Caco-2 (cell line): ENCODE data around the gene ACTN4. TPM values are rescaled to one million over a fixed set of nuclear protein-coding genes. Genes with fewer than 3 reads are reported as not detected.

Experiments
- BruUV-seq: library from RNA; stranded (reverse); fragments of 400-500 nt; replicated peaks from 2 replicates; lab custom pipeline; 2021; lab: Mats Ljungman, UMichigan
- CTCF ChIA-PET: fragments of 300-600 bp; sonication (Branson Sonifier 250); formaldehyde crosslinking; loops from one replicate; lab custom pipeline; 2022; ENCODE audit warnings: antibody characterized with exemption; lab: Charles Lee
- POLR2A ChIA-PET: fragments of 300-600 bp; sonication (Branson Sonifier 250); formaldehyde crosslinking; loops from one replicate; lab custom pipeline; 2022; ENCODE audit warnings: antibody characterized with exemption; lab: Charles Lee
- DNase-seq, 2 experiments: peaks; one replicate each; pipeline versions ENCODE4 v3.0.0 to v3.0.0-alpha.2; 2020 to 2022
- H3K27me3 ChIP-seq: replicated peaks from 2 replicates; pipeline ENCODE4 v1.6.0; 2011; ENCODE audit warnings: low read length; ENCODE audit not compliant: control insufficient read depth, insufficient read depth
- H3K36me3 ChIP-seq: 2 replicates; pipeline ENCODE4 v1.5.1; 2011; ENCODE audit warnings: low read length; ENCODE audit not compliant: control insufficient read depth, insufficient read depth
- H3K4me1 ChIP-seq: fragments of 250-450 bp; sonication (Bioruptor Pico); 2 replicates; pipeline ENCODE4 v1.5.1; 2020; ENCODE audit warnings: mild to moderate bottlenecking
- H3K4me3 ChIP-seq: 2 replicates; pipeline ENCODE4 v1.5.1; 2011; ENCODE audit warnings: low read depth, mild to moderate bottlenecking, control low read depth, low read length
- H3K9me3 ChIP-seq: fragments of 250-450 bp; sonication (Bioruptor Pico); 2 replicates; pipeline ENCODE4 v1.5.1; 2020; ENCODE audit warnings: mild to moderate bottlenecking, moderate library complexity
- H3K27ac Mint-ChIP-seq: one replicate; pipeline ENCODE4 v1.8.0; 2022; ENCODE audit warnings: mixed read lengths; ENCODE audit not compliant: unreplicated experiment
- H3K27me3 Mint-ChIP-seq: one replicate; pipeline ENCODE4 v1.8.0; 2022; ENCODE audit warnings: mixed read lengths; ENCODE audit not compliant: insufficient read depth, unreplicated experiment
- H3K36me3 Mint-ChIP-seq: one replicate; pipeline ENCODE4 v1.8.0; 2022; ENCODE audit warnings: mild to moderate bottlenecking, mixed read lengths; ENCODE audit not compliant: insufficient read depth, unreplicated experiment
- H3K4me1 Mint-ChIP-seq: one replicate; pipeline ENCODE4 v1.8.0; 2022; ENCODE audit warnings: low read depth, mixed read lengths; ENCODE audit not compliant: unreplicated experiment
- H3K4me3 Mint-ChIP-seq: one replicate; pipeline ENCODE4 v1.8.0; 2022; ENCODE audit warnings: mild to moderate bottlenecking, moderate library complexity, mixed read lengths; ENCODE audit not compliant: unreplicated experiment
- H3K9me3 Mint-ChIP-seq: one replicate; pipeline ENCODE4 v1.8.0; 2022; ENCODE audit warnings: mixed read lengths; ENCODE audit not compliant: unreplicated experiment
- CTCF ChIP-seq, 2 experiments: fragments of 200-600 bp in 1 of 2; IDR thresholded peaks; 1 replicate in 1 of 2; 2 replicates in 1 of 2; pipeline versions ENCODE4 v1.5.1 to v1.8.0; 2011 to 2022; ENCODE audit warnings: antibody characterized with exemption in 1 of 2, control low read depth in 1 of 2, inconsistent platforms in 1 of 2, low read depth in 1 of 2, low read length in 1 of 2, mild to moderate bottlenecking in 1 of 2, moderate library complexity in 1 of 2; ENCODE audit not compliant: insufficient read depth in 1 of 2, severe bottlenecking in 1 of 2, unreplicated experiment in 1 of 2
- intact Hi-C: fragments of 100-400 bp; cut with micrococcal nuclease; formaldehyde crosslinking; loops from one replicate; pipeline ENCODE4 v1.10.0; 2022; ENCODE audit not compliant: unreplicated experiment
- total RNA-seq: library from RNA; stranded (reverse); gene quantifications from 2 replicates; pipeline ENCODE4 v1.2.3, GENCODE V29; 2022

The ACTN4 gene
- total RNA-seq, 1 experiment from 2014 or later = 605 TPM

GRCh38 chr19:38735257-38735686 is 87.8 kb downstream of the ACTN4 start:
- POLR2A ChIA-PET = interaction anchor here (0.8 kb wide), 1 partner anchor 84 kb away, joined by 4 read pairs; no protein-coding TSS in a partner anchor

GRCh38 chr19:38736036-38736412 is 88.6 kb downstream of the ACTN4 start:
- Mint-ChIP-seq H3K27ac (no peak overlapping the region), H3K4me1 (peaks cover 23% of the 10 kb centered on the region), H3K27me3 (no peaks in the 10 kb centered on the region), H3K9me3 (no peaks in the 10 kb centered on the region), H3K36me3 (peaks cover 66% of the 10 kb centered on the region), H3K4me3 (peak overlapping the region; percentile 72)
- peaks cover 24% of the 10 kb centered on the region for H3K4me1 ChIP-seq
- DNase-seq = peak; percentile 71 to 79
- POLR2A ChIA-PET = interaction anchor here (1.5 to 2.5 kb wide), 2 partner anchors 86 to 96 kb away, joined by 6 to 9 read pairs; partner anchors contain the start of gene ECH1
- no peaks in the 10 kb centered on the region for H3K9me3 ChIP-seq
- H3K27me3 ChIP-seq = no peaks in the 10 kb centered on the region
- TSS peak; percentile 69 for BruUV-seq
- intact Hi-C loops = loop anchor here (2.0 to 10.0 kb wide), 3 partner anchors 101 to 191 kb away; no protein-coding TSS in a partner anchor
- no peak for TF ChIP-seq CTCF (IDR thresholded peaks at IDR 0.05; ENCODE audit: insufficient read depth in 1 of 2, low read depth in 1 of 2, low read length in 1 of 2, severe bottlenecking in 1 of 2, unreplicated experiment in 1 of 2)
- CTCF ChIA-PET = no interaction called here
- peaks cover 2% of the 10 kb centered on the region; the same call in 1 of the 2 replicates for H3K36me3 ChIP-seq
- H3K4me3 ChIP-seq = peak overlapping the region; percentile 54

More at GRCh38 chr19:38735257-38735686, 87.8 kb downstream of the ACTN4 start:
- Mint-ChIP-seq H3K4me3 (peak overlapping the region; percentile 74), H3K27ac (peak overlapping the region; percentile 88), H3K9me3 (no peaks in the 10 kb centered on the region), H3K27me3 (no peaks in the 10 kb centered on the region), H3K36me3 (peaks cover 73% of the 10 kb centered on the region), H3K4me1 (peaks cover 23% of the 10 kb centered on the region)
- Histone ChIP-seq H3K27me3 (no peaks in the 10 kb centered on the region), H3K36me3 (peaks cover 5% of the 10 kb centered on the region), H3K4me3 (no peak overlapping the region), H3K9me3 (no peaks in the 10 kb centered on the region), H3K4me1 (peaks cover 24% of the 10 kb centered on the region)
- BruUV-seq = no TSS peak
- intact Hi-C loops = loop anchor here (5.0 to 10.0 kb wide), 2 partner anchors 102 to 190 kb away; no protein-coding TSS in a partner anchor
- DNase-seq = peak in 1 of 2 experiments; percentile 59
- no peak for TF ChIP-seq CTCF (IDR thresholded peaks at IDR 0.05; ENCODE audit: insufficient read depth in 1 of 2, low read depth in 1 of 2, low read length in 1 of 2, severe bottlenecking in 1 of 2, unreplicated experiment in 1 of 2)
- CTCF ChIA-PET = no interaction called here

- peaks cover 2% of the 10 kb centered on the region; the same call in 1 of the 2 replicates for H3K36me3 ChIP-seq
- CTCF ChIA-PET = interaction anchor here (0.6 to 1.2 kb wide), 3 partner anchors 11 to 332 kb away, joined by 3 to 6 read pairs (median 4); no protein-coding TSS in a partner anchor
These were observed 89.2 kb downstream of the ACTN4 start for GRCh38 chr19:38736413-38737280.

More at GRCh38 chr19:38736413-38737280, 89.2 kb downstream of the ACTN4 start:
- Mint-ChIP-seq H3K27me3 (no peaks in the 10 kb centered on the region), H3K4me1 (peaks cover 23% of the 10 kb centered on the region), H3K9me3 (no peaks in the 10 kb centered on the region), H3K27ac (peak overlapping the region; percentile 55), H3K36me3 (peaks cover 59% of the 10 kb centered on the region), H3K4me3 (peak overlapping the region; percentile 72)
- Histone ChIP-seq H3K27me3 (no peaks in the 10 kb centered on the region), H3K4me3 (peak overlapping the region; percentile 54), H3K9me3 (no peaks in the 10 kb centered on the region), H3K4me1 (peaks cover 24% of the 10 kb centered on the region)
- intact Hi-C loops = loop anchor here (1.0 to 10.0 kb wide), 4 partner anchors 101 to 194 kb away; partner anchors contain the start of genes MRPS12 and SARS2
- POLR2A ChIA-PET = interaction anchor here (0.6 to 2.5 kb wide), 4 partner anchors 70 to 102 kb away, joined by 3 to 9 read pairs (median 4); partner anchors contain the start of gene ECH1
- no TSS peak for BruUV-seq
- peak; percentile 91 to 95 for DNase-seq
- TF ChIP-seq CTCF (IDR thresholded peaks at IDR 0.05; ENCODE audit: insufficient read depth in 1 of 2, low read depth in 1 of 2, low read length in 1 of 2, severe bottlenecking in 1 of 2, unreplicated experiment in 1 of 2) = no peak
